Esophagus (tissue), 2 donors: ENCODE results near the gene MBNL1. TPM values are rescaled to one million over a fixed set of nuclear protein-coding genes. Genes with fewer than 3 reads are reported as not detected.

Source experiments
- H3K27ac ChIP-seq, 2 donors: one replicate each; pipeline ENCODE4 v1.5.1; 2013; ENCODE audit warnings: low read depth in 2 of 2, mild to moderate bottlenecking in 2 of 2, inconsistent platforms in 1 of 2, low read length in 1 of 2, moderate library complexity in 1 of 2
- H3K27me3 ChIP-seq, 2 donors: one replicate each; pipeline ENCODE4 v1.6.1; 2013; ENCODE audit warnings: low read length in 2 of 2, control low read depth in 1 of 2, mild to moderate bottlenecking in 1 of 2; ENCODE audit not compliant: insufficient read depth in 2 of 2, control insufficient read depth in 1 of 2
- H3K36me3 ChIP-seq, 2 donors: one replicate each; pipeline ENCODE4 v1.6.1; 2013; ENCODE audit warnings: low read length in 1 of 2; ENCODE audit not compliant: control insufficient read depth in 2 of 2, insufficient read depth in 2 of 2
- H3K4me1 ChIP-seq, 2 donors: one replicate each; pipeline ENCODE4 v1.6.1; 2013; ENCODE audit warnings: low read length in 1 of 2; ENCODE audit not compliant: control insufficient read depth in 2 of 2, insufficient read depth in 2 of 2
- H3K4me3 ChIP-seq, 2 donors: one replicate each; pipeline ENCODE4 v1.5.1; 2013; ENCODE audit warnings: low read length in 2 of 2, mild to moderate bottlenecking in 2 of 2, low read depth in 1 of 2, moderate library complexity in 1 of 2
- H3K9me3 ChIP-seq, 2 donors: one replicate each; pipeline ENCODE4 v1.6.1; 2013; ENCODE audit warnings: mild to moderate bottlenecking in 2 of 2, low read depth in 1 of 2, low read length in 1 of 2, moderate library complexity in 1 of 2; ENCODE audit not compliant: control insufficient read depth in 2 of 2, insufficient read depth in 1 of 2
- WGBS, 2 donors: extraction: QIAGEN DNeasy Blood & Tissue Kit; methylation state at CpG; one replicate each; pipeline ENCODE4 v1.1.7; 2013; 5-methylcytosine and 5-hydroxymethylcytosine counted together
- polyA plus RNA-seq, 2 donors: library from polyadenylated mRNA; stranded (reverse); fragments of 200-250 nt; gene quantifications; one replicate each; pipeline ENCODE4 v1.2.3, GENCODE V29; 2013
- donor health status: healthy with polysubstance abuse.
- donor health status: Bipolar disorder and iron deficiency.

MBNL1 gene
- polyA plus RNA-seq, 2 donors, result 23.6 to 28.6 TPM

DNA sequence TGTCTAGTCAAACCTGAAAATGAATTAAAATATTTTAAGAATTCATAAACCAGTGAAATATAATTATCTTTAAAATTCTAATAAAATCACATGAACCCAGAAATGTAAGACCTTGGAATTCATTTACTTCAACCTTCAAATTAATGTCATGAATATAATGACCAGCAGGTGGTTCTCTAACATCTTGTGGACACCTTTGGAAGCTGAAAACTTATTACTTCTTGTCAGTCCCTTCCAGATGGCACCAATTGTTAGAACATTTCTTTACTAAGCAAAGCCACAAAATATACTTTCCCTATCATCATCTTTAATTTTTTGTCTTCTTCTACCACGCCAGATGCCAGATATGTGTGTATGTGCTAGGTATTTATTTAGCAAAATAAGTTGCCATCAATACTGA lies 240.0 kb downstream of the MBNL1 start:
- 63 to 69% methylated on average over 1 of the region's 1 CpG for WGBS, 2 donors
- H3K9me3 ChIP-seq, result no peaks in the 10 kb centered on the region
- no peaks in the 10 kb centered on the region for H3K4me1 ChIP-seq
- H3K4me3 ChIP-seq, result no peak overlapping the region
- H3K27ac ChIP-seq, result no peak overlapping the region
- H3K27me3 ChIP-seq, result no peaks in the 10 kb centered on the region
- no peaks in the 10 kb centered on the region for H3K36me3 ChIP-seq

DNA sequence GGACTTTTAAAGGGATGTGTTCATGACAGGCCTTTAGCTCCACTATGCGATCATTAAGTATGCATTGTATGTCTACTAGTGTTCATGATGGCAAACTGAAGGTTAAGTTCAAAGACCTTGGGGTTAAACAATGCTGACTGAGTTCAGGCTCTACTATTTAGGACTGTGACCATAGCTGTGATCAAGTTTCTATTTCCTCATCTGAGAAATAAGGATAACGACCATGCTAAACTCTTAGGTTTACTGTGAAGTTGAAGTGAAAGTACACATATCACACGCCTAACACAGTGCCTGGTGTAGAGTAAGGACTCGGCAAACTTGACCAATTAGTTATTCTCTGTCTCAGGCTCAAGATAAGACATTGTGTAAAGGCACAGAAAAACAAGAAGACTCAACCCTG lies 243.2 kb downstream of the MBNL1 start:
- Histone ChIP-seq H3K4me3 (no peak overlapping the region), H3K9me3 (no peaks in the 10 kb centered on the region), H3K36me3 (no peaks in the 10 kb centered on the region), H3K27ac (no peak overlapping the region), H3K27me3 (no peaks in the 10 kb centered on the region), H3K4me1 (no peaks in the 10 kb centered on the region)
- WGBS, 2 donors, result 82 to 89% methylated on average over 4 of the region's 4 CpGs

- WGBS, 2 donors, result 79 to 91% methylated on average over 2 of the region's 2 CpGs
- Histone ChIP-seq H3K4me1 (no peaks in the 10 kb centered on the region), H3K9me3 (no peaks in the 10 kb centered on the region), H3K4me3 (no peak overlapping the region), H3K36me3 (no peaks in the 10 kb centered on the region), H3K27ac (no peak overlapping the region), H3K27me3 (no peaks in the 10 kb centered on the region)
These were observed 244.7 kb downstream of the MBNL1 start for GRCh38 chr3:152513301-152513960.
